HCT116 (cell line): ENCODE measurements around the gene GALM. TPM values are rescaled to one million over a fixed set of nuclear protein-coding genes. Genes with fewer than 3 reads are reported as not detected.

Experiments
- ATAC-seq: fragments of 200-7000 bp; cut with Tn5 transposase; 2 replicates; pipeline ENCODE4 v1.9.1; 2020; ENCODE audit warnings: mild to moderate bottlenecking, moderate library complexity
- BruUV-seq: library from RNA; stranded (reverse); fragments of 400-500 nt; replicated peaks from 2 replicates; lab custom pipeline; 2021; lab: Mats Ljungman, UMichigan
- CTCF ChIA-PET: fragments of 300-600 bp; sonication (Branson Sonifier 250); formaldehyde crosslinking; loops from one replicate; lab custom pipeline; 2021; ENCODE audit warnings: antibody characterized with exemption; lab: Charles Lee
- POLR2A ChIA-PET: fragments of 300-600, 350-600 bp; sonication (Branson Sonifier 250); formaldehyde crosslinking; loops from one replicate; lab custom pipeline; 2021; ENCODE audit warnings: antibody characterized with exemption; lab: Charles Lee
- RAD21 ChIA-PET, 2 experiments: fragments of 300-600 bp; sonication (Branson Sonifier 250); formaldehyde crosslinking; loops; one replicate each; lab custom pipeline; 2023; ENCODE audit warnings: low total read pairs in 2 of 2; ENCODE audit not compliant: uncharacterized antibody in 2 of 2, unreplicated experiment in 2 of 2, low non-redundant PET in 1 of 2; lab: Charles Lee
- DNase-seq: peaks from one replicate; pipeline ENCODE4 v3.0.0-alpha.2; 2010; ENCODE audit warnings: low read depth, low spot score
- H2AFZ ChIP-seq: fragments of 200-600 bp; shearing (Covaris generic), sonication (generic); 2 replicates; pipeline ENCODE4 v1.6.1; 2017; ENCODE audit warnings: low read depth, mixed run types, mixed read lengths, antibody characterized with exemption, low read length; ENCODE audit not compliant: poor library complexity, severe bottlenecking
- H3K27ac ChIP-seq: 2 replicates; pipeline ENCODE4 v1.5.1; 2012; ENCODE audit warnings: low read depth, low read length
- H3K27me3 ChIP-seq: fragments of 200-600 bp; sonication (generic); 2 replicates; pipeline ENCODE4 v1.6.1; 2016; ENCODE audit warnings: mixed run types, low read length, mixed read lengths; ENCODE audit not compliant: insufficient read depth
- H3K36me3 ChIP-seq, 2 experiments: fragments of 200-500 bp in 1 of 2; fragments of 200-600 bp in 1 of 2; sonication (Bioruptor generic) in 1 of 2; sonication (generic) in 1 of 2; 2 replicates each; pipeline versions ENCODE4 v1.5.1 to v1.6.1; 2014 to 2016; ENCODE audit warnings: low read length in 2 of 2, inconsistent platforms in 1 of 2, mixed read lengths in 1 of 2, mixed run types in 1 of 2; ENCODE audit not compliant: insufficient read depth in 2 of 2, control insufficient read depth in 1 of 2
- H3K4me1 ChIP-seq, 2 experiments: fragments of 200-600 bp in 1 of 2; sonication (generic) in 1 of 2; 2 replicates each; pipeline versions ENCODE4 v1.5.1 to v1.6.1; 2012 to 2017; ENCODE audit warnings: low read length in 2 of 2, inconsistent platforms in 1 of 2, mild to moderate bottlenecking in 1 of 2, mixed read lengths in 1 of 2, mixed run types in 1 of 2, moderate library complexity in 1 of 2; ENCODE audit not compliant: insufficient read depth in 2 of 2, control insufficient read depth in 1 of 2
- H3K4me2 ChIP-seq: fragments of 200-600 bp; sonication (generic); 2 replicates; pipeline ENCODE4 v1.6.1; 2017; ENCODE audit warnings: mixed run types, low read length, mixed read lengths
- H3K4me3 ChIP-seq, 2 experiments: fragments of 200-600 bp in 1 of 2; sonication (generic) in 1 of 2; replicated peaks in 1 of 2; 2 replicates each; pipeline ENCODE4 v1.5.1; 2011 to 2016; ENCODE audit warnings: low read length in 2 of 2, control low read depth in 1 of 2, low read depth in 1 of 2, mild to moderate bottlenecking in 1 of 2, mixed read lengths in 1 of 2, mixed run types in 1 of 2
- H3K79me2 ChIP-seq: fragments of 200-600 bp; sonication (generic); 2 replicates; pipeline ENCODE4 v1.6.1; 2017; ENCODE audit warnings: mild to moderate bottlenecking, mixed run types, low read length, moderate library complexity, mixed read lengths; ENCODE audit not compliant: insufficient read depth
- H3K9ac ChIP-seq: fragments of 200-600 bp; sonication (generic); 2 replicates; pipeline ENCODE4 v1.6.1; 2016; ENCODE audit warnings: low read length, mixed read lengths
- H3K9me2 ChIP-seq: fragments of 200-600 bp; sonication (generic), shearing (Covaris generic); 2 replicates; pipeline ENCODE4 v1.6.1; 2017; ENCODE audit warnings: mixed run types, mild to moderate bottlenecking, moderate library complexity; ENCODE audit not compliant: insufficient read depth
- H3K9me3 ChIP-seq, 2 experiments: fragments of 200-500 bp in 1 of 2; fragments of 200-600 bp in 1 of 2; sonication (Bioruptor generic) in 1 of 2; sonication (generic) in 1 of 2; 2 replicates each; pipeline ENCODE4 v1.6.1; 2014 to 2017; ENCODE audit warnings: low read length in 2 of 2, mixed read lengths in 2 of 2, inconsistent platforms in 1 of 2, low read depth in 1 of 2, mild to moderate bottlenecking in 1 of 2, mixed run types in 1 of 2, moderate library complexity in 1 of 2; ENCODE audit not compliant: control insufficient read depth in 1 of 2, insufficient read depth in 1 of 2
- H4K20me1 ChIP-seq: fragments of 200-600 bp; sonication (generic), shearing (Covaris generic); 2 replicates; pipeline ENCODE4 v1.6.1; 2017; ENCODE audit warnings: mixed run types, mild to moderate bottlenecking, moderate library complexity; ENCODE audit not compliant: insufficient read depth
- ATF3 ChIP-seq: IDR thresholded peaks from 2 replicates; pipeline ENCODE4 v1.6.1; 2012
- CBX3 ChIP-seq: IDR thresholded peaks from 2 replicates; pipeline ENCODE4 v1.6.1; 2012; ENCODE audit warnings: low read depth
- EZH2 ChIP-seq: fragments of 200-600 bp; sonication (generic); IDR thresholded peaks from 2 replicates; pipeline ENCODE4 v1.6.1; 2017; ENCODE audit warnings: antibody characterized with exemption, mixed run types
- EZH2phosphoT487 ChIP-seq: fragments of 200-600 bp; IDR thresholded peaks from 2 replicates; pipeline ENCODE4 v1.6.1; 2018; ENCODE audit warnings: antibody characterized with exemption, borderline replicate concordance
- MAX ChIP-seq: IDR thresholded peaks from 2 replicates; pipeline ENCODE4 v1.6.1; 2012
- POLR2A ChIP-seq: IDR thresholded peaks from 2 replicates; pipeline ENCODE4 v1.7.0; 2011; ENCODE audit warnings: borderline replicate concordance; ENCODE audit not compliant: insufficient read depth, insufficient read length; ENCODE audit errors: extremely low read depth
- POLR2AphosphoS5 ChIP-seq: IDR thresholded peaks from 2 replicates; pipeline ENCODE4 v1.6.1; 2011; ENCODE audit warnings: mild to moderate bottlenecking, low read depth, low read length, moderate library complexity
- RAD21 ChIP-seq: IDR thresholded peaks from 2 replicates; pipeline ENCODE4 v1.6.1; 2012; ENCODE audit warnings: low read depth, mild to moderate bottlenecking
- SIN3A ChIP-seq: IDR thresholded peaks from 2 replicates; pipeline ENCODE4 v1.6.1; 2012; ENCODE audit warnings: low read depth
- SP1 ChIP-seq: IDR thresholded peaks from 2 replicates; pipeline ENCODE4 v1.6.1; 2012; ENCODE audit warnings: low read depth
- SRF ChIP-seq: IDR thresholded peaks from 2 replicates; pipeline ENCODE4 v1.6.1; 2012; ENCODE audit warnings: low read depth
- TCF7L2 ChIP-seq: IDR thresholded peaks from 2 replicates; pipeline ENCODE4 v1.7.0; 2011; ENCODE audit warnings: borderline replicate concordance, inconsistent platforms; ENCODE audit not compliant: insufficient read depth, insufficient read length; ENCODE audit errors: extremely low read depth
- YY1 ChIP-seq: IDR thresholded peaks from 2 replicates; pipeline ENCODE4 v1.6.1; 2011; ENCODE audit warnings: low read length, low read depth, moderate library complexity, mild to moderate bottlenecking; ENCODE audit not compliant: insufficient replicate concordance; ENCODE audit errors: extremely low read depth
- ZNF274 ChIP-seq: fragments of 200-500 bp; sonication (Bioruptor generic); IDR thresholded peaks from 2 replicates; pipeline ENCODE4 v1.6.1; 2014; ENCODE audit warnings: mild to moderate bottlenecking, low read depth, low read length, inconsistent platforms
- intact Hi-C: fragments of 100-400 bp; cut with micrococcal nuclease; formaldehyde crosslinking; loops from 2 replicates; pipeline ENCODE4 v1.10.0; 2022
- total RNA-seq: library from RNA; stranded (reverse); gene quantifications from one replicate; pipeline ENCODE4 v1.2.1, GENCODE V29; 2021; ENCODE audit not compliant: unreplicated experiment
- TF ChIP-seq, protein P1 (sequence below): IDR thresholded peaks from 2 replicates; pipeline ENCODE4 v1.6.1; 2011; ENCODE audit warnings: mild to moderate bottlenecking, low read length, moderate library complexity; ENCODE audit not compliant: insufficient replicate concordance; ENCODE audit errors: extremely low read depth
- TF ChIP-seq, protein P2 (sequence below), 3 experiments: fragments of 200-600 bp in 1 of 3; sonication (generic) in 1 of 3; IDR thresholded peaks in 2 of 3; conservative IDR thresholded peaks in 1 of 3; 2 replicates each; pipeline ENCODE4 v1.5.1; 2012 to 2017; ENCODE audit warnings: low read depth in 2 of 3, low read length in 2 of 3, antibody characterized with exemption in 1 of 3, borderline replicate concordance in 1 of 3, control low read depth in 1 of 3, mild to moderate bottlenecking in 1 of 3, mixed read lengths in 1 of 3, mixed run types in 1 of 3, moderate library complexity in 1 of 3; ENCODE audit not compliant: insufficient read depth in 1 of 3

GALM gene
- total RNA-seq, 1 experiment from 2014 or later, result 10.2 TPM

GRCh38 chr2:38740851-38741731, 75.2 kb downstream of the GALM start:
- TF ChIP-seq EZH2, result no peak
- no peak for TF ChIP-seq SIN3A
- TF ChIP-seq SRF, result no peak
- TF ChIP-seq, protein P1, sequence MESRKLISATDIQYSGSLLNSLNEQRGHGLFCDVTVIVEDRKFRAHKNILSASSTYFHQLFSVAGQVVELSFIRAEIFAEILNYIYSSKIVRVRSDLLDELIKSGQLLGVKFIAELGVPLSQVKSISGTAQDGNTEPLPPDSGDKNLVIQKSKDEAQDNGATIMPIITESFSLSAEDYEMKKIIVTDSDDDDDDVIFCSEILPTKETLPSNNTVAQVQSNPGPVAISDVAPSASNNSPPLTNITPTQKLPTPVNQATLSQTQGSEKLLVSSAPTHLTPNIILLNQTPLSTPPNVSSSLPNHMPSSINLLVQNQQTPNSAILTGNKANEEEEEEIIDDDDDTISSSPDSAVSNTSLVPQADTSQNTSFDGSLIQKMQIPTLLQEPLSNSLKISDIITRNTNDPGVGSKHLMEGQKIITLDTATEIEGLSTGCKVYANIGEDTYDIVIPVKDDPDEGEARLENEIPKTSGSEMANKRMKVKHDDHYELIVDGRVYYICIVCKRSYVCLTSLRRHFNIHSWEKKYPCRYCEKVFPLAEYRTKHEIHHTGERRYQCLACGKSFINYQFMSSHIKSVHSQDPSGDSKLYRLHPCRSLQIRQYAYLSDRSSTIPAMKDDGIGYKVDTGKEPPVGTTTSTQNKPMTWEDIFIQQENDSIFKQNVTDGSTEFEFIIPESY, result no peak
- no peak for TF ChIP-seq SP1
- TF ChIP-seq EZH2phosphoT487, result no peak
- no peak for TF ChIP-seq POLR2A
- TF ChIP-seq POLR2AphosphoS5, result no peak
- no peak for TF ChIP-seq YY1
- TF ChIP-seq TCF7L2, result no peak
- TF ChIP-seq MAX, result no peak
- TF ChIP-seq ZNF274, result no peak
- no peak for TF ChIP-seq CBX3
- TF ChIP-seq, protein P2, sequence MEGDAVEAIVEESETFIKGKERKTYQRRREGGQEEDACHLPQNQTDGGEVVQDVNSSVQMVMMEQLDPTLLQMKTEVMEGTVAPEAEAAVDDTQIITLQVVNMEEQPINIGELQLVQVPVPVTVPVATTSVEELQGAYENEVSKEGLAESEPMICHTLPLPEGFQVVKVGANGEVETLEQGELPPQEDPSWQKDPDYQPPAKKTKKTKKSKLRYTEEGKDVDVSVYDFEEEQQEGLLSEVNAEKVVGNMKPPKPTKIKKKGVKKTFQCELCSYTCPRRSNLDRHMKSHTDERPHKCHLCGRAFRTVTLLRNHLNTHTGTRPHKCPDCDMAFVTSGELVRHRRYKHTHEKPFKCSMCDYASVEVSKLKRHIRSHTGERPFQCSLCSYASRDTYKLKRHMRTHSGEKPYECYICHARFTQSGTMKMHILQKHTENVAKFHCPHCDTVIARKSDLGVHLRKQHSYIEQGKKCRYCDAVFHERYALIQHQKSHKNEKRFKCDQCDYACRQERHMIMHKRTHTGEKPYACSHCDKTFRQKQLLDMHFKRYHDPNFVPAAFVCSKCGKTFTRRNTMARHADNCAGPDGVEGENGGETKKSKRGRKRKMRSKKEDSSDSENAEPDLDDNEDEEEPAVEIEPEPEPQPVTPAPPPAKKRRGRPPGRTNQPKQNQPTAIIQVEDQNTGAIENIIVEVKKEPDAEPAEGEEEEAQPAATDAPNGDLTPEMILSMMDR (IDR thresholded peaks at IDR 0.05 in 2 of 3, conservative IDR thresholded peaks at IDR 0.05 in 1 of 3; ENCODE audit: borderline replicate concordance in 1 of 3, insufficient read depth in 1 of 3, low read depth in 2 of 3, low read length in 2 of 3), result peak in 2 of 3 experiments; percentile 41 to 56; a peak in 3 of 6 replicates
- TF ChIP-seq RAD21, result peak; percentile 61
- TF ChIP-seq ATF3, result no peak
- TF ChIP-seq, all 23 proteins: peak for 2
- Histone ChIP-seq H3K9me3 (no peaks in the 10 kb centered on the region), H2AFZ (no peak overlapping the region), H3K36me3 (peaks cover 31 to 52% of the 10 kb centered on the region in 2 experiments), H3K27me3 (no peaks in the 10 kb centered on the region), H3K27ac (0 out of 2 replicates have a peak overlapping the region, but pooled peaks have one; percentile 0), H3K4me1 (no peaks in the 10 kb centered on the region), H3K4me2 (no peak overlapping the region), H3K4me3 (no peak overlapping the region), H3K9ac (no peak overlapping the region), H4K20me1 (peaks cover 39% of the 10 kb centered on the region; the same call in 1 of the 2 replicates), H3K79me2 (peaks cover 80% of the 10 kb centered on the region), H3K9me2 (no peaks in the 10 kb centered on the region)
- BruUV-seq, result no TSS peak
- POLR2A ChIA-PET, result interaction anchor here (3.9 kb wide), 1 partner anchor 10 kb away, joined by 21 read pairs; the partner anchor contains the start of gene SRSF7
- peak; percentile 56 for ATAC-seq
- CTCF ChIA-PET, result interaction anchor here (1.0 kb wide), 1 partner anchor 159 kb away, joined by 4 read pairs; no protein-coding TSS in a partner anchor
- intact Hi-C loops, result loop anchor here (5.0 kb wide), 3 partner anchors 159 to 424 kb away; no protein-coding TSS in a partner anchor
- no peak for DNase-seq
- RAD21 ChIA-PET, result no interaction called here
